Nucleus accumbens (tissue), 56 donors: Measurements from ENCODE around the gene SERPINC1.
"Not testable (repeated sequence)": the region's sequence is repeated elsewhere in the genome, so short reads cannot be mapped to it uniquely, and the experiment has no call there.

Experiments
- DNase-seq, 56 donors: peaks; one replicate each; lab custom pipeline; 2025; lab: John Stamatoyannopoulos, UW

The SERPINC1 gene

DNA sequence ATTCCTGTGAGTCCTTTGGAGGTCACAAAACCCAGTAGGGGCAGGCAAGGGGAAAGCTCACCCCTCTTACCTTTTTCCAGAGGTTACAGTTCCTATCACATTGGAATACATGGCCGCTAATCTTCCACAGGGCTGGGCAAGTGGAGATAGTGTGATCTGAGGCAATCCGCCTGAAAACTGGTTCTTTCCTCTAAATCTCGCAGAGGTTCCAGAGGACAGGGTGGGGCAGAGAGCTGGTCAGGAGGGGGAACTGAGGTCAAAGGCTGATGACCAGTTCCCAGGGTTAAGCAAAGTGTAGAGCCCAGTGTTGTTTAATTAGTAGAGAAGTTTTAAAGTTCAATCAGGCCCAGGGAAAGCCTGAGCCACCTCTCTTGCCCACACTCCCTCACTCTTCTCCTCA is at the start of gene SERPINC1:
Gene SERPINC1, minus strand, starts transcription at position 179 of the 400 bp plus-strand sequence. Its CDS starts 68 bp downstream, at position 111.
- no peak for DNase-seq

DNA sequence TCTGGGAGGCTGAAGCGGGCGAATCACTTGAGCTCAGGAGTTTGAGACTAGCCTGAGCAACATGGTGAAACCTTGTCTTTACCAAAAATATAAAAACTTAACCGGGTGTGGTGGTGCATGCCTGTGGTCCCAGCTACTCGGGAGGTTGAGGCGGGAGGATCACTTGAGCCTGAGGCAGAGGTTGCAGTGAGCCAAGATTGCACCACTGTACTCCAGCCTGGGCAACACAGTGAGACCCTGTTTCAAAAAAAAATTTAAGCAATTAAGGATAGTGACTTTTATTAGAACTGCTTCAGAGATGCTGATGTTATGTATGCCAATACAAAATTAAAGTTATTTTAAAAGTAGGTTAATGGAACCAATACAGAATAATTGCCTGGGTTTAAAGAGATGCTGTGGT is 48.8 kb upstream of the SERPINC1 start:
- not testable (repeated sequence) for DNase-seq

DNA sequence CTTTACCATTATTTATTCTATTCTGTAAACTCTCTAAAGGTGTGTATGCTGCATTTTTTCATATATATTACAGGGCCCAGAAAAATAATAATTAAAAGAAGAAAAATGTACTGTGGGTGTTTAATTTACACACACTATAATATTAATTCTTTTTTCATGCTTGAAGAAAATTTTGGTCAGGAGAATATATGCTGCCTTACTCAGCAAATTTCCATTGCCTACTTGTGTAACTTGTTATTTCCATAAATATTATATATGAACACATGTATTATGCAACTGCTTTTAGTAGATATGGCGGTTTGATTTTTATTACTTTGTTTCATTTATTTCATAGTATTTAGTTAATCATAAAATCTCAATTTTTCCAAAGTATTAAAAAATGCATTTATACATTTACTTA is 46.4 kb upstream of the SERPINC1 start:
- DNase-seq, result no peak

DNA sequence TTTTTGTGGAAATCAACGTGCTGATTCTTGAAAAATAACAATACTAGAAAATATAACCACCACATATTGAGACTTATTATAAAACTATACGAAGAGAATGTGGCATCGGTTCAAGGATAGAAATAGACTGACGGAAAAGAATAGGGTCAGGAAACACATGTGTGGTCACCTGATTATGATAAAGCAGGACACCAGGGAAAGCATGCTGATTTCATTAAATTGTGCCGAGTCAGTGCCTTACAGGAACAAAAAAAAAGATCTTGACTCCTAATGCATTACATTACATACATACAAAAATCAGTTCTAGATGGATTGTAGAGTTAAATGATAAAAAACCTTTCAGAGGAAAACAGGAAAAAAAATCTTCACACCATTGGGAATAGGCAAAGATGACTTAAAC is 43.5 kb upstream of the SERPINC1 start:
- DNase-seq, result no peak

DNA sequence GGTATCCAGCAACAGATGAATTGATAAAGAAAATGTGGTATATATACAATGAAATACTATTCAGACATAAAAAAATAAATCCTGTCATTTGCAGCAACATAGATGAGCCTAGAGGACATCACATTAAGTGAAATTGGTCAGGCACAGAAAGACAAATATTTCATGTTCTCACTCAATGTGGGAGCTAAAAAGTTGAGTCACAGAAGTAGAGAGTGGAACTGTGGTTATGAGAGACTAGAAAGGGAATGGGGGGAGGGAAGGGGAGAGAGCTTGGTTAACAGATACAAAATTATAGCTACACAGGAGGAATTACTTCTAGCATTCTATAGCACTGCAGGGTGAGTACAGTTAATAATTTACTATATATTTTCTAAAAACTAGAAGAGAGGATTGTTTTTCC is 37.1 kb upstream of the SERPINC1 start:
- no peak for DNase-seq

DNA sequence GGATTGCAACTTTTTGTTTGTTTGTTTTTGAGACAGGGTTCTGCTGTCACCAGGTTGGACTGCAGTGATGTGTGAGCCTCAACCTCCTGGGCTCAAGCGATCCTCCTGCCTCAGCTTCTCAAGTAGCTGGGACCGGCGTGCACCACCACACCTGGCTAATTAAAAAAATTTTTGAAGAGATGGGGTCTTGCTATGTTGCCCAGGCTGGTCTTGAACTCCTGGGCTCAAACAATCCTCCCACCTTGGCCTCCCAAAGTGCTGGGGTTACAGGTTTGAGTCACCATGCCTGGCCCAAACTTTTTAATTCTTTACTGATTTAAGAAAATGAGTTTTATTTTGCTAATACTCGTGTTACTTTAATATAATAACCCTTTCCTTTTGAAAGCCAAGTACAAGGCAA is 31.5 kb upstream of the SERPINC1 start:
- no peak for DNase-seq

DNA sequence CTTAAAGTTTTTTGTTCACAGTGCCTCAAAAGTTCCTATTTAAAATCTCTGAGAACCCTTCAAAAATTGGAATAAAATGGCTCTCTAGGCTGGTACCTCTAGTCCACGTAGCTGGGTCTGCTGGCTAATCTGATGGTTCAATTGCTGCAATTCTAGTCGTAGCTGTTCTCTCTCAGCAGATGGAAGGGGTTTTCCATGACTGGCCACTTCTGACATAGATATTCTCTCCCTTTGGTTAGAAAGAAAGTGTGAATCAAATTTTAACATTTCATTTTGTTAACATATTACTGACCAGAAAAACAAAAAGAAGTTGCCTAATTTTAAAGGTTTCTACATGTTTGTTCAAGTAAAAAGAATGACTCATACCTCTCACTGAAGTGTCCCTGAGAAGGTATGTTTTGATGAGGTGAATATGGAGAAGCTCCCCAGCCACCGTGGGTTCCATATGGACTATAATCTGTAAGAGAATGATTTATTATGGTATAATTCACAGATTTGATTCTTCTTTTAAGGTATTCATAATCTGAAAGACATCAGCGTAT is 29.3 kb upstream of the SERPINC1 start:
- no peak for DNase-seq

DNA sequence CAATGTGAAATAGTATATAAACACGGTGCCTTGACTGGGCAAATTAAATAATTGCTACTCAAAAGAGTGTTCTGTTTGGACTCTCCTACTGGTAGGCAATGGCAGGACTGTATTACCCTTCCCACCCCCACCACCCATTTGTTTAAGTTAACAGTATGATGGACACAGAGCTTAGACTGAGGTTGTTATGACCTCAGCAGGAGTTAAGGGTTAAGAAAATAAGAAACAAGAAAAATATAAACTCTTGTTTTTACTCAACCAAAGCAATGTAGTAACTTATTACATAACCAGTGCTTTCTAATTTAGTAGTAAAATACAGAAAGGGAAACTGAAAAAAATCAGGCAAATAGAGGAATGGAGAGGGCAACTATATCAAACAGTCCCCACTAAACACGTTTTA is 19.9 kb upstream of the SERPINC1 start:
- DNase-seq, result no peak

DNA sequence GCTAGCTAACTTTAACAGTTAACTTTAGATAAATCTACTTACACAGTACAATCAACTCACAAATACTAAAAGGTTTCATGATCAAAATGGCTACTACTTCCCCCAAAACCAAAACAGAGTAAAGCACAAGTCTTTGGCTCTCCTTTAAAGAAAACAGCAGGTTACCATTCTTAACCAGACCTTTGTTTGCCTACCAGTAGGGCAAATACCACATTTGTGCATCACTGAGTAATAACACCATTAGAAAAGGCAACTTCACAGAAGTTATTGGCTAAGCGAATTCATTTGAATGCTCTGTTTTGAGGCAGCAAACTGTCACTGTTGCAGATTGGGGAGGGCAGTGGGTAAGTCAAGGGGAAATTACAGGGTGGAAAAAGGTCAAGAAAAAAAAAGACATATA is 17.3 kb upstream of the SERPINC1 start:
- DNase-seq, result no peak

DNA sequence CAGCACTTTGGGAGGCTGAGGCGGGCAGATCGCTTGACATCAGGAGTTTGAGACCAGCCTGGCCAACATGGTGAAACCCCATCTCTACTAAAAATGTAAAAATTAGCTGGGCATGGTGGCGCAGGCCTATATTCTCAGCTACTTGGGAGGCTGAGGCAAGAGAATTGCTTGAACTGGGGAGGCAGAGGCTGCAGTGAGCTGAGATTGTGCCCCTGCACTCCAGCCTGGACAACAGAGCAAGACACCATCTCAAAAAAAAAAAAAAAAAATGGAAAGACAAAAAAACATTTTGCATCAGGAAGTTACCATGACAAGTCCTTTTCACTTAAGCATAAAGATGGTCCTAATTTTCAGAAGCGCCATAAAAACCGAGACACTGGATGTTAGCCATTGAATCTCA is 13.4 kb upstream of the SERPINC1 start:
- not testable (repeated sequence) for DNase-seq

DNA sequence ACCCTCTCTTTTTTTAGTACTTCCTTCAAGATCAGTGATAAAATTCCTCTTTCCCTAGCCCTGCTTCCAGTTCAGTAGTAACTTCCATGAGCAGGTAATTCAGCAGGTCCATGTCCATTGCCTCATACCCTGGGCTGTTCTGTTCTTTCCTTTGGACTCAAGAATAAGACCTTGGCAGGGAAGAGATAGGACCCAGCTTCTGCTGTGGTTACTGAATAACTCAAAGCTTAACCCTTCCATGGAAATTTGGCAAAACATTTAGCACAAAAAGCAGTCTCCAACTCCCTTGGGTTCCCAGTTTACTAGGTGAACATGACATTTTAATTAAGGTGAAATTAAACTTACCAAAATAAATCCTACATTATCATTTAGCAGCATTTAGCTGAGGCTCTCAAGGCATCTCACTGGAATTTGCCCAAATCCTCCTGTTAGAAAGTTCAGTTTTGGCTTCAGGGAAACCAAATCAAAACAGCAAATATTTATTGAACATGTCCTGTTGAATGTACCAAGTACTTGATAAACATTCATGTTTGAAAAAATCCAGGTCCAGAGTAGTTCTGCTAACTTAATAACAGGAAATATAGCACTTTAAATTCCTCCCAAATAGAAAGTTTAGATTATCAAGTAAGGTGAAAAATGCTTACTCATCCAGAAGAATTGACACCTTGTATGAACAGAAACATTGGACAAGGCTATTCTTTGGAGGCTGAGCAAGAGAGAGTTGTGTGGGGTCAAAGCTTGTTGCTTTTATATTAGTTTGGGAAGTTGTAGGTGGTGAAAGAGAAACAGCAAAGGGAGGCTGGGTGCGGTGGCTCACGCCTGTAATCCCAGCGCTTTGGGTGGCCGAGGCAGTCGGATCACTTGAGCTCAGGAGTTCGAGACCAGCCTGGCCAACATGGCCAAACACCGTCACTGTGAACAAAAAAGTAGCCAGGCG is 8.4 kb upstream of the SERPINC1 start:
- DNase-seq, result no peak

DNA sequence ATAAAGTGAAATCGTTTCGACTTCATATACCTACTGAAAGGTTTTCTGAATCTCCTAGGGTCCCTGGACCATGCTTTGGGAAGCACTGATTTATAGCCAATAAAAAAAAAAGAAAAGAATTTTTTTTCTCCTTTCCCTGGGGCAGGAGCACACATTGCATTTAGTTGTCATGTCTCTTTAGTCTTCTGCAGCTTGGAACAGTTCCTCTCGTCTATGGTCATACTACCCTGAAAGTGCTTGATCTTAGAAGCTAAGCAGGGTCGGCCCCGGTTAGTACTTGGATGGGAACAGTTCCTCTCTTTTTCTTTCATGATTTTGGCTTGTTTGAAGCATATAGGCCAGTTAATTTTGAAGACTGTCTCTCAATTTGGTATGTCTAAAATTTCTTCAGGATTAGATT is 3.7 kb upstream of the SERPINC1 start:
- no peak for DNase-seq

DNA sequence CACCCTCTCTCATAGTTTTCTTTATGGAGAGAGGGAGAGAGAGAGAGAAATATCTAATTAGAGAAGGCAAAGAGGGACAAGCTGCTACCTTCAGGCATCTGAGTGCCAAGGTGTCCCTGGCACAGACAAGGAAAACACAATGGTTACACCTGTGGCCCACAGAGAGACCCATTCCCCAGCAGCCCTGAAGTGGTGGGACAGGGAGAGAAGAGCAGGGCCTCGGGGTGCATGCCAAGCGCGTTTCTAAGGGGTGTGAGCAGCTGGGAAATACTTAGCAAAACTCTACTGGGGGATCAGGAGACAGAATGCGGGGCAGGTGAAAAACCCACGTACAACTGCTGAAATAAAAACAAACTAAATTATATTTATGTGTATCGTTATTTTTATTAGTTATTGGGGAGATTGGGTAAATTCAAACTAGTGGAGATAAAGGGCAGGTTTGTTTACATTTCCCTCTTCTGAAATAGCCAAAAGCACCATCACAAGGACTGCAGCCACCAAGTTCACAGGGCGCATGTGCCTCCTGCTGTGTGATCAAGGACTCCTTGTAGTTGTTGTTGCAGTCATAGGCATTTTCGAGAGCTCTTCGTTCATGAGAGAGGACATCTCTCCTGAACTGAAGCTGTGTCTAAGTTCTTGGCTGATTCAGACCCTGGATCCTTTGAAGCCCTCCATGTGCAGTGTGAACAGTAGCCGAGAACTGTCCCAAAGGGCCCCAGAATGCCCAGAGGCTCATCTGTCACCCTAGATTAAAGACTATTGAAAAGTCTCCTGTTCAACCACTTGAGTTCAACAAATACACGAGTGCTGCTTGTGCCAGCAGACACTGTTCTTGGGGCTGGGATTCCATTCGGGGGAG is 737 bp upstream of the SERPINC1 start:
- DNase-seq, result no peak

DNA sequence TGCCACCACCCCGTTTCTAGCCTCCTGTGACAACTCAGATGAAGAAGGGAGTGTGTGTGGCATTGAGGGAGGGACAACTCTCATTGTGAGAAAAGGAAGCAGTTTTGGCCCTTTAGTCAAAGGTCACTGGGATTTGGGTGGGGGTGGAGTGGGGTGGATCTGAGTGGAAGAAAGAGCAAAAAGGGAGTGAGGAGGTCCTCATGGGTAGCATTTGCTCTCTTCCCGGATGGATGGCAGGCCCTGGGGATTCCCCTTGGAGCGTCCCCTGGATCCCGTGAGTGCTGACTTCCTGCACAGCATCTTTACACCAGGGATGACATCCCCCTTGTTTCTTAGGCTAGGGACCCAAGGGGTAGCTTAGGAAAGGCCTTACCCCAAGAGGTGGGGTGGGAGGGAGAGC is 460 bp downstream of the SERPINC1 start:
- no peak for DNase-seq

DNA sequence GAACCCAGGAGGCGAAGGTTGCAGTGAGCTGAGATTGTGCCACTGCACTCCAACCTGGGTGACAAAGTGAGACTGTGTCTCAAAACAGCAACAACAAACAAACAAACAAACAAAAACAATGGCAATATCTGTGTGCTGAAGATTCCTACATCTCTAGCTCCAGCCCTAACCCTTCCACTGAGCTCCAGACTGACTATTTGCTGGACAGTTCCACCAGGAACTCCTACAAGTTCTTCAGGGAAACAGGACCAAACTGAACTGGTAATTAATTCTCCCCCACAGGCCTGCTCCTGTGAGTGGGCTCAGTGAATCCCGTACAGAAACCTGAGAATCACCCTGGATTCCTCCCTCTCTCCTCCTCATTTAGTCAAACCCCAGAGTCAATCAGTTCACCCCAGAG is 1.5 kb downstream of the SERPINC1 start:
- no peak for DNase-seq

DNA sequence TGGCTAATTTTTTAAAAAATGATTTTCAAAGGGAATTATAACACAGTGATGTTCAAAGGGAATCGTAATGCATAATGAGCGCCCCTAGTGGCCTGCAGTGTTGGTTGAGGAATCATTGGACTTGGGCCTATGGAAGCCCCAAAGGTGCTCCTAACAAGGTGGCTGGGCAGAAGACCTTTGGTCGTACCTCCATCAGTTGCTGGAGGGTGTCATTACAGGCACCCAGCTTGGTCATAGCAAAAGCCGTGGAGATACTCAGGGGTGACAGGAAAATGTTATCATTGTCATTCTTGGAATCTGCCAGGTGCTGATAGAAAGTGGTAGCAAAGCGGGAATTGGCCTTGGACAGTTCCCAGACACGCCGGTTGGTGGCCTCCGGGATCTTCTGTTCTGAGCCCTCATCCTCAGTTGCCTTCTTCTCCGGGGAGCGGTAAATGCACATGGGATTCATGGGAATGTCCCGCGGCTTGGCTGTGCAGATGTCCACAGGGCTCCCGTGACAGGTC is 2.7 kb downstream of the SERPINC1 start:
- no peak for DNase-seq

DNA sequence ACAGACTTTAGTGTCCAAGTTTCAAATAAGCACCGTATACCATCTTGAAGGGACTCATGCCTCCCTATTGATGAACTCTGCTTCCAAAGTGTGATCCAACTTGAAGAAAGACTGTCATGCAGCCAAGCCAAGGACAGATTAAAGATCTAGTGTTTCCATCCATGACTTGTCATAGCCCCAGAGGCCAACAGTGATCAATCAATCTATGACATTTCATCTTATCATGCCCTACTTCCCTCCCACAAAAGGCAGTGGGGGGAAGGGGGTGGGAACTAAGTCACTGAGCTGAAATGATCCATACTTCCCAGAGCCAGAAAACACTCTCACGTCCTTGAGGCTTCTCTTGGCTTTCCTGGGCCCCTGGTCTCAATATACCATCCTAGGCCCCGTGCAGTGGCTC is 4.0 kb downstream of the SERPINC1 start:
- DNase-seq, result no peak

DNA sequence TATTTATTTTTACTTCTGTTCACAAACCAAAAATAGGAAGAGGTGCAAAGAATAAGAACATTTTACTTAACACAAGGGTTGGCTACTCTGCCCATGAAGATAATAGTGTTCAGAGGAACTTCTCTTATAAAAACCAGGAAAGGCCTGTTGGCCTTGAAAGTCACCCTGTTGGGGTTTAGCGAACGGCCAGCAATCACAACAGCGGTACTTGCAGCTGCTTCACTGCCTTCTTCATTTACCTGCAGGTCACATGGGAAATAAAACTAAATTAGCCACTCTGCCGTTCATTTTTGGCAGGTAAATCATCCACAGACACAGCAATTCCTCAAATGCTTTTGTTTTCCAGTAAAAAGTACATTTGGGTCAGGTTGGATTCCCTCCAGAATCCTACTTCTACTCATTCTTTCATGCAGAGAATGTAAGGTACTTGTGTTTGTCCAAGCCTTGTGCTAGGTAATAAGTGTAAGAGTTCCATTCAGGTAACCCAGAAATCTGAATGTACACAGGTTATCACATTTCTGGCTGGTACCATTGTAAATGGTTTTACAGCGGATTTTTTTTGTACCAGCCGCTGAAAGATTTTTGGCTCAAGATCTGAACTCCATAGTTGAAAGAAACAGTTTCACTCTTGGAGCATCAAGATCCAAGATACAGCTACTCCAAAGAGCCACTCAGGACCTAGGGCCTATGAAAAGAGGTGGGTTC is 13.1 kb downstream of the SERPINC1 start:
- no peak for DNase-seq

DNA sequence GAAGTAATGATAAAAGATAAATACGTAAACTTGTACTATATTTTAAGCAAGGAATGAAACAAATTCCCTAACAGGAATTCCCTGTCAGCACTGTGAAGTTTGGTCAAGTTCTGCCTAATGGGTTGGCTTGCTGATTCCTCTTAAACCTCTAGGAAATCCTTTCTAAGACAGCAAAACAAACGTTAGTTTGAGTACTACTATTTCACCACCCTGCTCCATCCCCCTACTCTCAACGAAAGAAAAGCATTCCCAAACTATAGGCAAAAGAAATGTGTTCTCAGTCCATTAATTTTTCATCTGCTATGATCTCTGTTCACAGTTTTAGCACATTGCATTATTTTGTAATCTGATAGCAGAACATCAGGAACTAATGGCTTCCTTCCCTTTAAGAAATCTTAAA is 16.1 kb downstream of the SERPINC1 start:
- no peak for DNase-seq

DNA sequence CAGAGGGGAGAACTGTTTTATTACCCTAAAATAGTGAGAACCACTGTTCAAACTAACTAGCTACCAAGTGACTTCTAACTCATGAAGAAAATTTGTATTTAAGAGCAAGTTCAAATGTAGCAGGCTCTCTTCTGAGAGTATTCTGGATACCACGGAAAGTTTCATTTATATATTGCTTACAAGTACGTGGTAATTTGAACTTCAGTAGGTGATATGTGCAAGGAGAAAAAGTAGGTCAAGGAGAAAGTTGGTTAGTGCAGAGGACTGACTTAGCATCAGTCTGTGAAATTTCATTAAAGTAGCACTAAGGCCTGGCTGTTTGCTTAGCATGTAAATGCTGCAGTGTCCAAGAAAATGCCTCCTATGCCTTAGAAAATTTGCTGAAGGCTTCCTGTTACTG is 16.7 kb downstream of the SERPINC1 start:
- no peak for DNase-seq
